Left cardiac atrium (tissue), 4 donors: Measurements from ENCODE around the gene PYGB. TPM values are rescaled to one million over a fixed set of nuclear protein-coding genes. Genes with fewer than 3 reads are reported as not detected.
A peak's percentile ranks its signal among the peaks of the same experiment; 100 is the strongest.

Source experiments
- ATAC-seq, 2 donors: fragments of 200-7000 bp; cut with Tn5 transposase; one replicate each; pipeline ENCODE4 v1.9.1; 2020; ENCODE audit warnings: mild to moderate bottlenecking in 2 of 2, moderate library complexity in 2 of 2
- DNase-seq: peaks from one replicate; pipeline ENCODE4 v3.0.0-alpha.2; 2020
- intact Hi-C, 2 donors: fragments of 100-400 bp; cut with DNase I; formaldehyde crosslinking; loops; one replicate each; pipeline versions ENCODE4 v1.14.1 to v1.15.1; 2022 to 2023
- long read RNA-seq: library from polyadenylated mRNA; unstranded; transcript quantifications from one replicate; pipeline ENCODE4 v2.0.0, GENCODE V29; 2021
- total RNA-seq, 2 donors: library from RNA; stranded (reverse); fragmentation: NEBNext Ultra II Directional; extraction: Animal tissue kit (Norgen Biotek cat#: 25700); gene quantifications; one replicate each; pipeline ENCODE4 v1.2.1, GENCODE V29; 2021
- donor health status: DM: no; HTN: yes; CAD: no.
- donor health status: DM: no; HTN: yes; CAD: no; lungs with severe emphysema.
- donor health status: DM: yes; HTN: yes; CAD: no.
- donor health status: Dilated cardiomyopathy.

The PYGB gene
- 100 to 1,000 TPM; 103 to 152 TPM for total RNA-seq
- long read RNA-seq, full-length matches to known transcripts, result 250 of 342 reads
- long read RNA-seq, partial matches to known transcripts, result 78 of 342 reads
- long read RNA-seq, other reads (novel, unspliced or antisense), result 14 of 342 reads

DNA sequence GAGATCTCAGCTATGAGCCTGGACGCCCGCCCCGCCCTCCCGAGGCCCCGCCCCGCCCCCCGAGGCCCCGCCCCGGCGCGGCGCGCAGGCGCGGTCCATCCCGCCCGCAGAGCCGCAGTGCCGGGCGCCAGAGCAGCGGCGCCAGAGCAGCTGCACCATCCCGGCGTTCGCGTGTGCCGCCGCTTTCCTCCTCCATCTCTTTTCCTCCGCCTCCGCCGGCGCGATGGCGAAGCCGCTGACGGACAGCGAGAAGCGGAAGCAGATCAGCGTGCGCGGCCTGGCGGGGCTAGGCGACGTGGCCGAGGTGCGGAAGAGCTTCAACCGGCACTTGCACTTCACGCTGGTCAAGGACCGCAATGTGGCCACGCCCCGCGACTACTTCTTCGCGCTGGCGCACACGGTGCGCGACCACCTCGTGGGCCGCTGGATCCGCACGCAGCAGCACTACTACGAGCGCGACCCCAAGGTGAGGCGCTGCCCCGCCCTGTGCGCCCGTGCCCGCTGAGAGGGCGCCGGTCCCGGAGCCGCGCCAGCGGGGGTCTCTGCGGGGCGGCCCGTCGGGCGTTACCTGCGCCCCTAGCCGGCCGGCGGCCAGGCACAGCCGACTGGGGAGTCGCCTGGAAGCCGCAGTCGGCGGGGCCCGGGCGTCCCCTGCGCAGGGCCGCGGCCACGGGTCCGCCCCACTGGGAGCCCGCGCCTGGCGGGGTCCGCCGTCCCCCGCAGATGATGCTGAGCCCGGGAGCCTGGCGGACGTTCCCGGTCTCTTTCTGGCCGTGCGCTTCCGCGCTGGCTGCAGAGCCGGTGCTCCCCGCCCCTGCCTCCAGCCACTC is at the start of gene PYGB:
Gene PYGB (plus strand): TSS at position 130 of the 830 bp plus-strand sequence. CDS start 94 bp downstream, at position 224.
- peak; percentile 79 for DNase-seq
- intact Hi-C loops, result loop anchor here in 1 of 2 donors (5.0 kb wide), 1 partner anchor 51 kb away; the partner anchor contains the start of gene ENTPD6
- peak; percentile 88 to 93 for ATAC-seq

DNA sequence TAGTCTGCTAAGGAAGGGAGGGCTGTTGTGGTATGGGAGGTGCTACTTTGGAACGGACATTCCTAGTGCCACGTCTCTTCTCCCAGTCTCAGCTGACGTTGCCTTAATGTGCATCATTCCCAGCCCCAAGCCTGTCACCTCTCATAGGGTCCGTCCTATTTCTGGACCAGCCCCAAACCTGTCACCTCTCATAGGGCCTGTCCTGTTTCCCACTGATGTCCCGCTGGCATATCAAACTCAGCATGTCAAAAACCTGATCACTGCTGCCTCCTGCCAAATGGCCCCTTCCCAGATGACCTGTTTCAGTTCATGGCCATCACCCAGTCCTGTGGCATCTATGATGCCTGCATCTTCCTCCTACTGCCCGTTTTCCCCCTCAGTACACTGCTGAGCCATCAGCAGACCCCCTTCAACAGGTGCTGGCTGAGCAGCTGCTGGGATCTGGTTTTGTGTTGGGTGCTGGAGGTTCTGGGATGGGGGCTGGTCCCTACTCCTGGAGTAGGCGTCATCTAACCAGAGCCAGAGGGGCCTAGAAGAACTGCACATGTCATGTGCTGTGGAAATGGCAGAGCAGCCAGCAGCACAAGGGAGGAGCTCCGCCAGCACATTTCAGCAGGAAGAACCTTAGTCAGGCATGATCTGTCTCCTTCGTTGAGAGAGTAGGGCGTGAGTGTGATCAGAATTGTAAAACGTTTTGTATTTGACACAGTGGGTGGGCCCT is 49.1 kb upstream of the PYGB start:
- ATAC-seq (peak; percentile 18 to 30), DNase-seq (peak; percentile 64)
- intact Hi-C loops, result loop anchor here (5.0 to 10.0 kb wide), 2 partner anchors 48 to 204 kb away; partner anchors contain the start of genes APMAP (in 1 of the 2) and PYGB (in 1 of the 2)

GRCh38 chr20:25199473-25200260 is 48.2 kb upstream of the PYGB start:
- ATAC-seq (no peak), DNase-seq (no peak)
- intact Hi-C loops, result loop anchor here (5.0 to 10.0 kb wide), 2 partner anchors 48 to 205 kb away; partner anchors contain the start of genes APMAP (in 1 of the 2) and PYGB (in 1 of the 2)

DNA sequence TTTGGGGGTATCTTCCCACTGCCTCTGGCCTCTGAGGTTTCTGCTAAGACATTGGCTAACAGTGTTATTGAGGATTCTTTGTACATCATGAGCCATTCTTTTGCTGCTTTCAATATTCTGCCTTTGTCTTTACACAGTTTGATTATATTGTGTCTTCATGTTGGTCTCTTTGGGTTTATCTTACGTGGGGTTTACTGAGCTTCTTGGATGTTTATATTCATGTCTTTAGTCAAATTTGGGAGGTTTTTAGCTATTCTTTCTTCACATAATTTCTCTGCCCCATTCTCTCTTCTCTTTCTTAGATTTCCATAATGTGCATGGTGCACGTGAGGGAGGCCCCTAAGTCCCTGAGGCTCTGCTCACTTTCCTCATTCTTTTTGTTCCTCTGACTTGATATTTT is 44.8 kb upstream of the PYGB start:
- ATAC-seq, result no peak

DNA sequence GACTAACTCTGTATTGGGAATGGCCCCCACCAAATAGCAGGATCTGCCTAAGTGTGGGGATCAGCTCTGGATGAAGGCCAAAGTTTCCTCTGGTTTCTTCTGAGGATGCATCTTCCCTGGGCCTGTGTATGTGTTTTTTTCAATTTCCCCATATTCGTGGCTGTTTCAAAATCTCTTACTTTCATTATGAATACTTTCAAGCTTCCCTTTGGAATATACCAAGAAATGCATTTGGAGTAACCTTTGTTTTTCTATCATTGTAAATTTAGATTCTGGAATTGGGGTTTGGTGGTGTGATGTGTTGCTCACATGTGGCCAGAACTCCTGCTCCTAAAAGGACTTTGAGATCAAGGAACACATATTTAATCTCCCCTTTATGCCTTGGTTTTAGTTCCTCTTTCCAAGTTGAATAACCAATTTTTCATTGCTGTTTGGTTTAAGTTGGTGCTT is 44.0 kb upstream of the PYGB start:
- DNase-seq, result no peak
- no peak for ATAC-seq
- intact Hi-C loops, result no loop called here

More for the DNA sequence above, 44.8 kb upstream of the PYGB start:
- intact Hi-C loops, result no loop called here
- no peak for DNase-seq

- intact Hi-C loops, result no loop called here
- DNase-seq (no peak), ATAC-seq (peak; percentile 13 to 34)
Measured at GRCh38 chr20:25204550-25205276, 43.2 kb upstream of the PYGB start.

DNA sequence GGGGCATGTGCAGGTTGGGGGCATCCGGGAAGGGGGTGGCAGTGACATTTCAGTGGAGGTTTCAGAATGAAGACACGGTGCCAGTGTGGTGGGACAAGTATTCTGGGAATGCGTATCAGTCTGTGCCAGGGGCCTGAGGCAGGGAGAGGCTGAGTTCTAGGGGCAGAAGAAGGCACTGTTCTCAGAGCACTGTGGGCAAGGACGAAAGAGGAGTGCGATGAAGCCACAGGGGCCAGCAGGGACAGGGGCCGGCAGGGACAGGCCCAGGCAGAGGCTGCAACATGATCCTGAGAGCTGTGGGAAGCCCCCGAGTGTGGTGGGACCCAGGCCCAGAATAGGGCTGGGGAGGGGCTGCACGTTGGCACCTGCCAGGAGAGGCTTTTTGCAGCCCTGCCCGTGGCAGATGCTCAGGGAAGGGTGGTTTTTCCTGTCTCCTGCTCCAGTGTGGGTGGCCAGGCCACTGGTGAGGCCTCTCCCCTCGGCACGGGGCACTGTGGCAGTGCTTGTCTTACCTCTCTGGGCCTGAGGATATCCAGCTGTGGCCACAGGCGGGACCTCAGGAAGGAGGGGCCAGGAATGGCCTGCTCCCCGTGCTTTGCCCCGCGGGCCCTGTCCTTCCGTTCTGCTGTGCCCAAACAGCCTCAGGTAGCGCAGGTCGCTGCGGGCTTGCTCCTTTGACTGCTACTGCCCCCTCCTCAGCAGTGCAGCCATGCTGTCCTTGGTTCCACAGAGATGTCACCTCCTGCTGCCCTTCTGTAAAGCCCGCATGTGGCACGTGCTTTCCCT is 42.4 kb upstream of the PYGB start:
- intact Hi-C loops, result no loop called here
- peak; percentile 39 to 55 for ATAC-seq
- no peak for DNase-seq

DNA sequence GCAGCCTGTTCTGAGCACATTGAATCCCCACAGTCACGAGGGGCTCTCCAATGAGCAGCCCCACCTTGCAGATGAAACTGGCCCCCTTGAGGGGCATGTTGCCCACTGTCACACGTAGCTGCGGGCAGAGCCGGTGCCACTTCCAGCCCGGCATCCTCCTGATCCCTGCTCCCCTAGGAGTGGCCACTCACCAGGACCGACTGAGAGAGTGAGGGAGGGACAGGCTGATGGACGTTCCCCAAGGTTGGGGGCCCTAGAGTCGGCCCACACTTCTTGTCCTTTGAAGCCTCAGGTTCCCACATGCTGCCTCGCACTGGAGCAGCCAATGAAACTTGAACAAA is 41.9 kb upstream of the PYGB start:
- DNase-seq (no peak), ATAC-seq (peak in 1 of 2 donors; percentile 35)

GRCh38 chr20:25206548-25206947 is 41.3 kb upstream of the PYGB start:
- intact Hi-C loops, result no loop called here
- no peak for ATAC-seq
- no peak for DNase-seq

More for the DNA sequence above, 41.9 kb upstream of the PYGB start:
- intact Hi-C loops, result no loop called here

DNA sequence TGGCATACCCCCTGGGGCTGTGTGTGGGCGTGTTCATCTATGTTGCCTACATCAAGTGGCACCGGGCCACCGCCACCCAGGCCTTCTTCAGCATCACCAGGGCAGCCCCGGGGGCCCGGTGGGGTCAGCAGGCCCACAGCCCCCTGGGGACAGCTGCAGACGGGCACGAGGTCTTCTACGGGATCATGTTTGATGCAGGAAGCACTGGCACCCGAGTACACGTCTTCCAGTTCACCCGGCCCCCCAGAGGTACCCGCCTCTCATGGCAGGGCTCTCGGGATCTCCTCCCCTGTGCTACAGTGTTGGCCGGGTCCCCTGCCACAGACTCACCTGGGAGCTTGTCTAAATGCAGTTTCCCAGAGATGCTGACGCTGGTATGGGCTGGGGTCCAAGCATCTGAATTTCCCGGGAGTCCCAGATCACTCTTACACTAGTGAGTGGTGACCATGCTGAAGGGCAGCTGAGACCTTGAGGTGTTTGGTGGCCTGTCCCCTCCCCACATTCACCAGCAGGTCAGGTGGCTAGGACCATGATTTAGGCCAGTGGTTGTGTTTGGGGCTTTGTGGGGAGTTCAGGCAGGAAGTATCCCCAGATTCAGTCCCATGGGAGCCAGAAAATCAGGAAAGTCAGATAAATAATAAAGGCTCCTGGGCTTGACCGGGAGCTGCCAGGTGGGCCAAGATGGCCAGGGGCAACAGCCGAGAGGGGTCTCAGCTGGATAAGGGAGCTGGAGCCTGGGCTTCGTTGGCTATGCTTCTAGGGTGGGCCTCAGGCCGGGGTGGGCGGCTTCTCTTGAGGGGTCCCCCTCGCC is 40.5 kb upstream of the PYGB start:
- no peak for DNase-seq
- ATAC-seq, result no peak
- intact Hi-C loops, result no loop called here

GRCh38 chr20:25207960-25208534 is 39.8 kb upstream of the PYGB start:
- ATAC-seq, result no peak
- DNase-seq, result no peak
- intact Hi-C loops, result no loop called here

DNA sequence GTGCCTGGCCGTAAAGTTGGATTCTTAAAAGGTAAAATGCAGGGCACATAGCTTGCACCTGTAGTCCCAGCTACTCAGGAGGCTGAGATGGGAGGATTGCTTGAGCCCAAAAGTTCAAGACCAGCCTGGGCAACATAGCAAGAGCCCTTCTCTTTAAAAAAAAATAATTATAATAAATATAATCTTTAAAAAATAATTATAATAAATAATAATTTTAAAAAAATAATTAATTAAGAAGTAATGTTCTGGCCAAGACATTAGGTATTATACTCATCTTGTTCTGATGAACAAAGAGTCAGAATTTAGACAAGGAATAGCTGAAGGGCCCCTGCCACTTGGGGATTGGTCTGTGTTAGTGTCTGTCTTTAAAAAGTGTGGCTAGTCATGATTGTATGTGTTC is 38.5 kb upstream of the PYGB start:
- intact Hi-C loops, result no loop called here
- ATAC-seq (no peak), DNase-seq (no peak)

DNA sequence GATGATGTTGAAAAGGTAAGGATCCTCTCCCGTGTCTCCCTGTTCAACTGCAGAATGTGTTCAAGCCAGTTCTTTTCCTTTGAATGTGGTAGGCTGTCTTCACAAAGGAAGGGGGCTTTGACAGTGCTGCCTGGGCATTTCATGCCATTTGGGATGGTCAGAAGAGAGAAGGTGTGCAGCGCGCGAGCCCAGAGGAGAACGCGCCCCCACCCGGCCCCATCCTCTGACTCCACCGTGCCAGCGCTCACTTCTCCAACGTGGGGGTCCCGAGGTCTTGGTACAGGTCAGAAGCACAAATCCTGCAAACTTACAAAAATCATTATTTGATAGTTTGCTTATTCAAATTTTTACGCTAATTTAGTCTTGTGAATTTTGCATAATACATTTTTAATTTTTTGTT is 38.0 kb upstream of the PYGB start:
- DNase-seq, result no peak
- intact Hi-C loops, result no loop called here
- no peak for ATAC-seq

DNA sequence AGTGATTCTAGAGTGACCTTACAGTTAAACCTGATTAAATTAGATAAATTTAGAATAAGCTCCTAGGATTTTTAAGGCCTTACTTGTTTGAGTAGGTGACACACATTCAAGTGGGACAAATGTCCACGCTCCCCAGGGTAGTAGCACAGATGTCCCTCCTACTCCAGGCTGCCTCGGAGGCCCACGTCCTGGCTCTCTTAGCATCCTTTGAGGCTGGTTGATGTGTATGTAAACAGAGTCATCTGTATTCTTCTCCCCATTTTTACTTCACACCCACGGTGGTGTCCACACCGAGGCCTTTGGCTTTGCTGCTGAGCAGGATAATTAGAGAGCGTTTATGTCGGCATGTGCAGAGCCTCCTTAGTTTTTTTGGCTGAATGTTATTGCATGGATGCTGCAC is 36.6 kb upstream of the PYGB start:
- DNase-seq (no peak), ATAC-seq (no peak)
- intact Hi-C loops, result no loop called here

DNA sequence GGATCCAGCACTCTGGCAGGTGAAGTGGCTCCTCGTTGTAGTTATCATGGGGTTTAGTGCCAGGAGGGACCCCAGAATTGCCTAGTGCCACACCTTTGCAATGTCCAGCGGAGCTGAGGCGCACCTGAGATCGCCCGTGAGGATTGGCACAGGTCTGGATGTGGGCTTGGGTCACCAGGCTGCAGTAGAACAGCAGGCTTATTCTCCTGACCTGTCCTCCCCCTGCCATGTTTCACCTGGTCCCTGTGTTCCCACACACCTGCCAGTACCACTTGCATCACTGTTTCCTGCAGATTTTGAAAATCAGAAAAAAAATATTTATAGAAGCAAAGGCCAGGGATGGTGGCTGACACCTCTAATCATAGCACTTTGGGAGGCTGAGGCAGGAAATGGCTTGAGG is 35.6 kb upstream of the PYGB start:
- no peak for ATAC-seq
- intact Hi-C loops, result no loop called here
- DNase-seq, result no peak

- intact Hi-C loops, result no loop called here
- no peak for DNase-seq
- ATAC-seq, result no peak
Measured at GRCh38 chr20:25213566-25214425, 34.1 kb upstream of the PYGB start.
